Epithelial cell of proximal tubule (primary cell): ENCODE data around the gene THEM4. TPM values are rescaled to one million over a fixed set of nuclear protein-coding genes. Genes with fewer than 3 reads are reported as not detected.

Experiments used
- DNase-seq: peaks from one replicate; pipeline ENCODE4 v3.0.0-alpha.2; 2011; ENCODE audit warnings: low read depth
- H3K4me3 ChIP-seq: 2 replicates; pipeline ENCODE4 v1.5.1; 2011; ENCODE audit warnings: low read depth, mild to moderate bottlenecking, low read length
- total RNA-seq: library from RNA; depleted of rRNA; stranded (reverse); fragments of >200 nt; gene quantifications from 2 replicates; pipeline ENCODE4 v1.2.3, GENCODE V29; 2015
- TF ChIP-seq, protein P1 (sequence below): conservative IDR thresholded peaks from 2 replicates; pipeline ENCODE4 v1.5.1; 2012; ENCODE audit warnings: low read depth, mild to moderate bottlenecking, low read length

THEM4 gene
- total RNA-seq, 1 donor from 2014 or later, result 7.0 TPM

DNA sequence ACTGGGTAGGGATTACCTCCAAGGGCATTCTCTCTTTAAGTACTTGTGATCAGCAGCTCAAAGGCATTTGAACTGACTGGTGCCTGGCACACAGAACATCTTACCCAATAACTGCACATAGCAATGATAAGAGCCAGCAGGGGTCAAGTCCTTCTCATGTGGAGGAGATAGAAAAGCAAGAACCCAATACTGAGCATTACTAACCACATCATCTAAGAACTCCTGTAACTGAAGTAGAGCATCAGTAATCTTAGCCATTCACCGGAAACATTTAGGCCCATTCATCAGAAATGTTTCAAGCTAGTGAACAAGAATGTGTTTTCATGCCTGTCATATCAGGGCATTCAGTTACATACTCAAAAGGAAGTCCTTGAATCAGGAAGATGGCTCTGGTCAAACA lies 33.6 kb upstream of the THEM4 start:
- TF ChIP-seq, protein P1, sequence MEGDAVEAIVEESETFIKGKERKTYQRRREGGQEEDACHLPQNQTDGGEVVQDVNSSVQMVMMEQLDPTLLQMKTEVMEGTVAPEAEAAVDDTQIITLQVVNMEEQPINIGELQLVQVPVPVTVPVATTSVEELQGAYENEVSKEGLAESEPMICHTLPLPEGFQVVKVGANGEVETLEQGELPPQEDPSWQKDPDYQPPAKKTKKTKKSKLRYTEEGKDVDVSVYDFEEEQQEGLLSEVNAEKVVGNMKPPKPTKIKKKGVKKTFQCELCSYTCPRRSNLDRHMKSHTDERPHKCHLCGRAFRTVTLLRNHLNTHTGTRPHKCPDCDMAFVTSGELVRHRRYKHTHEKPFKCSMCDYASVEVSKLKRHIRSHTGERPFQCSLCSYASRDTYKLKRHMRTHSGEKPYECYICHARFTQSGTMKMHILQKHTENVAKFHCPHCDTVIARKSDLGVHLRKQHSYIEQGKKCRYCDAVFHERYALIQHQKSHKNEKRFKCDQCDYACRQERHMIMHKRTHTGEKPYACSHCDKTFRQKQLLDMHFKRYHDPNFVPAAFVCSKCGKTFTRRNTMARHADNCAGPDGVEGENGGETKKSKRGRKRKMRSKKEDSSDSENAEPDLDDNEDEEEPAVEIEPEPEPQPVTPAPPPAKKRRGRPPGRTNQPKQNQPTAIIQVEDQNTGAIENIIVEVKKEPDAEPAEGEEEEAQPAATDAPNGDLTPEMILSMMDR, result no peak
- peak; percentile 68 for DNase-seq
- H3K4me3 ChIP-seq, result no peak overlapping the region

DNA sequence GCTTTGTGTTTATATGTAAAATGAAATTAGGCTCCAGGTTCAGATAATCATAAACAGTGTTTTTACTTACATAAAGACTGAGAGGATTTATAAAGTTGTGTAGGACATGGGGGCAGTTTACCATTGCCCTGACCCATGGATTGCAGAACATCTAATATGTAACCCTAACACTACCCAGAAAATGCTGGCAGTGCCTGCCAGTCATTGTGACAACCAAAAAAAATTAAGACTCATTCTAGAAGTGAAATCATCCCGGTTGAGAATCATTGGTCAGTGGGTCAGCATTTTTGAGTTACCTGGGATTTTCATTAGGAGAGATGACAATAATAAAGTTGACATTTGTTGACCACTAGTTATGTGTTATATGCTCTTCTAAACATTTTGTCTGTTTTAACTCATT lies 31.2 kb upstream of the THEM4 start:
- no peak for DNase-seq

DNA sequence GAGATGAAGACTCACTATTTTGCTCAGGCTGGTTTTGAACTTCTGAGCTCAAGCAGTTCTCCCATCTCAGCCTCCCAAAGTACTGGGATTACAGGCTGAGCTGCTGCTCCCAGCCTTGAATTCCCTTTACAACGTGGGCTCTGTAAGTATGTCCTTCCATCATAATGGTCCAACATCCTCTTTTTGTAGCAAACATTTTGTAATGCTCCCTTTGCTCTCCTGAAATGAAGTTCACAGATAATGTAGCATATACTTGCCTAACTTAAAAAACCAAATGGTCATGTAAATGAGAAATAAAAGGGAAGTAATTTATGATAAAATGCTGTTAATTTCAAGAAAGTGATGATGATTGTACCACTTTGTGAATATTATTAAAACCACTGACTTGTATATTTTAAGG lies 30.5 kb upstream of the THEM4 start:
- no peak overlapping the region for H3K4me3 ChIP-seq
- DNase-seq, result no peak
- TF ChIP-seq, protein P1, result no peak

More for the DNA sequence above, 31.2 kb upstream of the THEM4 start:
- TF ChIP-seq, protein P1, result no peak
- no peak overlapping the region for H3K4me3 ChIP-seq

DNA sequence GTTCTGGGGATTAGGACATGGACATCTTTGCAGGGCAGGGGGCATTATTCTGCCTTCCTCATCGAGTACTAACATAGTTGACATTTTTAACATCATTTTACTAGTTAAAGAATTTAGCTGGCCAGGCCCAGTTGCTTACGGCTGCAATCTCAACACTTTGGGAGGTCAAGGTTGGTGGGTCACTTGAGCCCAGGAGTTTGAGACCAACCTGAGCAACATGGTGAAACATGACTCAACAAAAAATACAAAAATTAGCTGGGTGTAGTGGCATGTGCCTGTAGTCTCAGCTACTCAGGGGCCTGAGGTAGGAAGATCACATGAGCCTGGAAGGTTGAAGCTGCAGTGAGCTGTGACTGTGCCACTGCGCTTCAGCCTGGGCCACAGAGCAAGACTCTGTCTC lies 29.8 kb upstream of the THEM4 start:
- TF ChIP-seq, protein P1, result no peak
- DNase-seq, result no peak
- no peak overlapping the region for H3K4me3 ChIP-seq

DNA sequence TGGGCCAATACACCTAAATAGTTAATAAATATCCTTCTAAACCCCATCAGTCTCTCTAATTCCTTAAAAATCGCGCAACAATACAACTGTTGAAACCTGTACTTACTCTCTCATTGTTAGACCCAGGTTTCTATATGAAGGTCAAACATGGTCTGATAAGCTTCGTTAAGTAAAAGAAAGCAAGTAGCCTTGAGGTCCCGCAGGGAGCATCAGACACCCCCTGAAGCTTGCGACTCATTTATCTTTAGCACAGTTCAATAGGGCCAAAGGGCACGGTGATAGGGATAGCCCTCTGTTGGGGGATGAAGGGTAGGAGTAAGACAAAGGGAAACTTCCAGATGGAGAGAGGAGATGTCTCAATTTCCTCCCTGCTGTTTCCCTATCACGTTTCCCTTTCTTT lies 27.3 kb upstream of the THEM4 start:
- TF ChIP-seq, protein P1, result no peak
- no peak overlapping the region for H3K4me3 ChIP-seq

DNA sequence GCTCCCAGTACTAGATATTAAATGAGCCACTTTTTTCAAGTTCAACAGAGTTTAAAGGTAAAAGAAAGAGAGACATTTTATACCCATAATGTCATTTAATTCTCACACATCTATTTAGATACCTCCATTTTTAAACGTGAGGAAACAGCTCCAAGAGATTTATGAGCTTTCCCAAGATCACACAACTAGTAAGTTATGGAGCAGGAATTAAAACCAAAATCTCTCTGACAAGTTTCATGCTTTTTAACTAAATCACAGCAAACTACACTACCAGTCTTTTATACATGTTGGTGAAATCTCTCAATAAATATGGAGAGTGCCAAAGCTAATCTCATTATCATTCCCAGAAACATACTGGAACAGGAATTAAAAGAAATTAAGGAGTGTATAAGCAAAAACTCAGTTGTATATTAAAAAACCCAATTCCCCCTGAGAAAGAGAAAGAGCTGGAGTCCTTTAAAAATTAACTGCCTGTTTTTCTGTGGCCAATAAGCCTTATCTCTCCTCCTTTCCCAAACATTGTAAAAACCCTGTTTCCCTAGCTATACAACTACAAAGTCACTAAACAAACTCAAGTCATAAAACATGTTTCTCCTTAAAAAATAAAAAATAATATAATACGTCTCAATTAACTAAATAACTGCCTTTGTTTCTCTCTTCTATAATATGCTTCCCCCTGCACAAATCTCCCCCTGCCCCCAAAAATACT lies 26.7 kb upstream of the THEM4 start:
- no peak overlapping the region for H3K4me3 ChIP-seq
- DNase-seq, result no peak
- TF ChIP-seq, protein P1, result no peak

More for the DNA sequence above, 27.3 kb upstream of the THEM4 start:
- no peak for DNase-seq

DNA sequence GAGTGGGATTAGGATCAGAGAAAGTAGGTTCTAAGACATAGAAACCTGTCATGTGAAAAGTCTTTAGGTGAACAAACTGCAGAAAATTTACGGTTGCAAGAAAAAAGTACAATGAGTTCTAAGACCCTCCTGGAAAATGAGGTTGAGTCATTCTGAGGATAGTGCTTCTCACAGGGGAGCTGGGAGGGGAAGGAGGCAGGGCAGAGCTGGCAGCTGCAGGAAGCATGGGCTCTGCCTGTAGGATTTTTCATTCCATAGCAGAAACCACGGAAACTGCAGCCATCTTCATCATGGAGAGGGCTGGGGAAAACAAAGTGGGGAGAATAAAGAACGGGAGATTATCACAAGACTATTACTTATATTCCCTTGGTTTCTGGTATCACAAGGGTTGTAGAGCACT lies 25.8 kb upstream of the THEM4 start:
- DNase-seq, result no peak
- H3K4me3 ChIP-seq, result no peak overlapping the region
- TF ChIP-seq, protein P1, result no peak
